ENCODE results near the gene AP1S2.
"Not testable (repeated sequence)": the region's sequence is repeated elsewhere in the genome, so short reads cannot be mapped to it uniquely, and the experiment has no call there.

AP1S2 gene

GRCh38 chrX:15854080-15854655 lies 445 bp downstream of the AP1S2 start:
- no peak for FAIRE-seq

- FAIRE-seq = no peak
Observed at GRCh38 chrX:15853586-15854079, 980 bp downstream of the AP1S2 start.

- no peak for FAIRE-seq
Observed at GRCh38 chrX:15849555-15849954, 5.1 kb downstream of the AP1S2 start.

GRCh38 chrX:15848576-15848975 lies 6.0 kb downstream of the AP1S2 start:
- no peak for FAIRE-seq

- FAIRE-seq = no peak
Observed at GRCh38 chrX:15843960-15844359, 10.7 kb downstream of the AP1S2 start.

- FAIRE-seq = no peak
Observed at GRCh38 chrX:15841853-15842516, 12.6 kb downstream of the AP1S2 start.

- no peak for FAIRE-seq
Observed at GRCh38 chrX:15838017-15838416, 16.6 kb downstream of the AP1S2 start.

GRCh38 chrX:15834827-15835595 lies 19.6 kb downstream of the AP1S2 start:
- FAIRE-seq = no peak

- FAIRE-seq = no peak
Observed at GRCh38 chrX:15834053-15834452, 20.6 kb downstream of the AP1S2 start.

- not testable (repeated sequence) for FAIRE-seq
Observed at GRCh38 chrX:15831347-15831746, 23.3 kb downstream of the AP1S2 start.

- FAIRE-seq = no peak
Observed at GRCh38 chrX:15829217-15829616, 25.4 kb downstream of the AP1S2 start.

- FAIRE-seq = no peak
Observed at GRCh38 chrX:15825936-15826335, 28.7 kb downstream of the AP1S2 start.

GRCh38 chrX:15822922-15823321 lies 31.7 kb downstream of the AP1S2 start:
- FAIRE-seq = no peak

- no peak for FAIRE-seq
Observed at GRCh38 chrX:15820106-15821073, 34.2 kb downstream of the AP1S2 start.

- FAIRE-seq = no peak
Observed at GRCh38 chrX:15816886-15817285, 37.7 kb downstream of the AP1S2 start.

GRCh38 chrX:15816438-15816809 lies 38.2 kb downstream of the AP1S2 start:
- FAIRE-seq = no peak

GRCh38 chrX:15815779-15816437 lies 38.7 kb downstream of the AP1S2 start:
- FAIRE-seq = peak; percentile 29

GRCh38 chrX:15814771-15815365 lies 39.7 kb downstream of the AP1S2 start:
- FAIRE-seq = no peak

GRCh38 chrX:15813416-15813815 lies 41.2 kb downstream of the AP1S2 start:
- no peak for FAIRE-seq

- no peak for FAIRE-seq
Observed at GRCh38 chrX:15812192-15812938, 42.2 kb downstream of the AP1S2 start.

GRCh38 chrX:15808254-15808653 lies 46.4 kb downstream of the AP1S2 start:
- no peak for FAIRE-seq
